Measurements from ENCODE around the gene MTO1.

DNA sequence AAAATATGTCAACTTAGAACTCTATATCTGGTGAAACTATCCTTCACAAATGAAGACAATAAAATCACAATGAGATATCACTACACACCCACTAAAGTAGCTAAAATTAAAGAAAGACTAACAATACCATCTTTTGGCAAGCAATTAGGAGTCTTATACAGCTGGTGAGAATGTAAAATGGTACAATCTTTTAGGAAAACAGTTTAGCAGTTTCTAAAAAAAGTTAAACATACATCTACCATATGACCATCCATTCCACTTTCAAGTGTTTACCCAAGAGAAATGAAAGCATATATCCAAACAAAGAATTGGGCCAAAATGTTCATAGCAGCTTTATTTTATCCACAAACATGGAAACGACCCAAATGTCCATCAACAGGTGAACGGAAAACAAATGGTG lies 73.1 kb downstream of the MTO1 start:
- TF ChIP-seq, protein P1, sequence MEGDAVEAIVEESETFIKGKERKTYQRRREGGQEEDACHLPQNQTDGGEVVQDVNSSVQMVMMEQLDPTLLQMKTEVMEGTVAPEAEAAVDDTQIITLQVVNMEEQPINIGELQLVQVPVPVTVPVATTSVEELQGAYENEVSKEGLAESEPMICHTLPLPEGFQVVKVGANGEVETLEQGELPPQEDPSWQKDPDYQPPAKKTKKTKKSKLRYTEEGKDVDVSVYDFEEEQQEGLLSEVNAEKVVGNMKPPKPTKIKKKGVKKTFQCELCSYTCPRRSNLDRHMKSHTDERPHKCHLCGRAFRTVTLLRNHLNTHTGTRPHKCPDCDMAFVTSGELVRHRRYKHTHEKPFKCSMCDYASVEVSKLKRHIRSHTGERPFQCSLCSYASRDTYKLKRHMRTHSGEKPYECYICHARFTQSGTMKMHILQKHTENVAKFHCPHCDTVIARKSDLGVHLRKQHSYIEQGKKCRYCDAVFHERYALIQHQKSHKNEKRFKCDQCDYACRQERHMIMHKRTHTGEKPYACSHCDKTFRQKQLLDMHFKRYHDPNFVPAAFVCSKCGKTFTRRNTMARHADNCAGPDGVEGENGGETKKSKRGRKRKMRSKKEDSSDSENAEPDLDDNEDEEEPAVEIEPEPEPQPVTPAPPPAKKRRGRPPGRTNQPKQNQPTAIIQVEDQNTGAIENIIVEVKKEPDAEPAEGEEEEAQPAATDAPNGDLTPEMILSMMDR (IDR thresholded peaks at IDR 0.05; ENCODE audit: low read depth, low read length), result no peak
- no peak for TF ChIP-seq EZH2phosphoT487 (IDR thresholded peaks at IDR 0.05; ENCODE audit: low read depth)
